K562 (cell line): ENCODE results near the gene LRRC25. TPM values are rescaled to one million over a fixed set of nuclear protein-coding genes. Genes with fewer than 3 reads are reported as not detected.
A peak's percentile ranks its signal among the peaks of the same experiment; 100 is the strongest.

Experiments used
- ATAC-seq: fragments of 200-7000 bp; cut with Tn5 transposase; 3 replicates; pipeline ENCODE4 v1.9.1; 2020; ENCODE audit warnings: moderate library complexity
- BruUV-seq: library from RNA; stranded (reverse); fragments of 400-500 nt; replicated peaks from 2 replicates; lab custom pipeline; 2021; lab: Mats Ljungman, UMichigan
- CTCF ChIA-PET: fragments of 300-600 bp; formaldehyde crosslinking; extraction: SDS; loops from one replicate; lab custom pipeline; 2021; ENCODE audit warnings: low intra/inter-chr PET ratio; lab: Yijun Ruan, JAX
- POLR2A ChIA-PET: fragments of 300-600, 350-650 bp; sonication (Branson Sonifier 250); formaldehyde crosslinking; extraction: SDS; loops from one replicate; lab custom pipeline; 2021; ENCODE audit warnings: antibody characterized with exemption, inconsistent platforms; lab: Yijun Ruan, JAX
- DNase-seq, 4 experiments: peaks; one replicate each; pipeline versions ENCODE4 v3.0.0 to v3.0.0-alpha.2; 2011 to 2018; ENCODE audit warnings: low spot score in 3 of 4, mixed read lengths in 3 of 4; ENCODE audit errors: extremely low read depth in 1 of 4
- FAIRE-seq: peaks from 2 replicates; lab custom pipeline; 2011; peaks lifted over from hg19 to GRCh38; lab: Jason Lieb, UNC
- H2AFZ ChIP-seq: 2 replicates; pipeline ENCODE4 v1.6.0; 2011; ENCODE audit warnings: low read depth, low read length, control low read depth, inconsistent platforms
- H3K27ac ChIP-seq: fragments of 200-600 bp; 3 replicates; pipeline ENCODE4 v1.8.0; 2011; ENCODE audit warnings: low read depth, mild to moderate bottlenecking, control low read depth, inconsistent platforms, low read length, moderate library complexity, mixed read lengths; ENCODE audit errors: extremely low read depth
- H3K27me3 ChIP-seq, 2 experiments: fragments of 300-600 bp in 1 of 2; 2 replicates in 1 of 2; 3 replicates in 1 of 2; pipeline versions ENCODE4 v1.6.0 to v1.8.0; 2011; ENCODE audit warnings: inconsistent platforms in 2 of 2, low read length in 2 of 2, mild to moderate bottlenecking in 1 of 2, mixed read lengths in 1 of 2, moderate library complexity in 1 of 2; ENCODE audit not compliant: control insufficient read depth in 2 of 2, insufficient read depth in 2 of 2
- H3K36me3 ChIP-seq: fragments of 300-600 bp; 3 replicates; pipeline ENCODE4 v1.8.0; 2011; ENCODE audit warnings: mild to moderate bottlenecking, low read length, inconsistent platforms; ENCODE audit not compliant: control insufficient read depth, insufficient read depth
- H3K4me1 ChIP-seq, 2 experiments: fragments of 200-600 bp in 1 of 2; replicated peaks in 1 of 2; 2 replicates in 1 of 2; 3 replicates in 1 of 2; pipeline versions ENCODE4 v1.5.1 to v1.8.0; 2011; ENCODE audit warnings: inconsistent platforms in 2 of 2, low read length in 2 of 2, mild to moderate bottlenecking in 1 of 2, mixed read lengths in 1 of 2, moderate library complexity in 1 of 2; ENCODE audit not compliant: control insufficient read depth in 2 of 2, insufficient read depth in 2 of 2
- H3K4me2 ChIP-seq: 2 replicates; pipeline ENCODE4 v1.6.1; 2011; ENCODE audit warnings: low read length, control low read depth, inconsistent platforms, mixed read lengths; ENCODE audit not compliant: insufficient read depth
- H3K4me3 ChIP-seq: fragments of 200-600 bp; sonication (generic), shearing (Covaris generic); 2 replicates; pipeline ENCODE4 v1.5.1; 2016; ENCODE audit warnings: control low read depth, inconsistent platforms
- H3K79me2 ChIP-seq: fragments of 200-600 bp; 3 replicates; pipeline ENCODE4 v1.8.0; 2011; ENCODE audit warnings: low read length, inconsistent platforms; ENCODE audit not compliant: control insufficient read depth, insufficient read depth
- H3K9ac ChIP-seq, 2 experiments: 2 replicates each; pipeline versions ENCODE4 v1.6.0 to v1.6.1; 2011; ENCODE audit warnings: low read depth in 2 of 2, low read length in 2 of 2, control low read depth in 1 of 2, inconsistent platforms in 1 of 2, mild to moderate bottlenecking in 1 of 2, mixed read lengths in 1 of 2; ENCODE audit not compliant: insufficient read depth in 1 of 2
- H3K9me1 ChIP-seq: one replicate; pipeline ENCODE4 v1.6.0; 2011; ENCODE audit warnings: inconsistent platforms, mild to moderate bottlenecking, low read length, moderate library complexity; ENCODE audit not compliant: control insufficient read depth, insufficient read depth
- H3K9me3 ChIP-seq: replicated peaks from 2 replicates; pipeline ENCODE4 v1.5.1; 2011; ENCODE audit warnings: low read depth, low read length, inconsistent platforms; ENCODE audit not compliant: control insufficient read depth, insufficient read depth
- H4K20me1 ChIP-seq: replicated peaks from 2 replicates; pipeline ENCODE4 v1.6.1; 2011; ENCODE audit warnings: low read length, inconsistent platforms, mixed read lengths; ENCODE audit not compliant: control insufficient read depth, insufficient read depth
- CREM ChIP-seq: IDR thresholded peaks from 2 replicates; pipeline ENCODE4 v1.6.1; 2014; ENCODE audit warnings: antibody characterized with exemption, low read depth
- ELF1 ChIP-seq: fragments of 200-800 bp; sonication (Bioruptor generic); IDR thresholded peaks from 2 replicates; pipeline ENCODE4 v1.6.1; 2016; ENCODE audit warnings: missing genetic modification characterization, missing compliant biosample characterization
- ETV1 ChIP-seq: fragments of 450-650 bp; conservative IDR thresholded peaks from 2 replicates; pipeline ENCODE4 v1.6.1; 2016; ENCODE audit warnings: missing genetic modification characterization, control low read depth, low read depth, missing compliant biosample characterization
- GTF2E2 ChIP-seq: fragments of 200-800 bp; sonication (Bioruptor generic); IDR thresholded peaks from 2 replicates; pipeline ENCODE4 v1.6.1; 2016; ENCODE audit warnings: missing genetic modification characterization, missing compliant biosample characterization
- NBN ChIP-seq: fragments of 450-650 bp; IDR thresholded peaks from 2 replicates; pipeline ENCODE4 v1.6.1; 2016; ENCODE audit warnings: low read depth, mild to moderate bottlenecking
- PRPF4 ChIP-seq: fragments of 200-400 bp; formaldehyde crosslinking; IDR thresholded peaks from one replicate; pipeline ENCODE4 v1.6.1; 2017; ENCODE audit warnings: low read length, low read depth, mild to moderate bottlenecking; ENCODE audit not compliant: insufficient read depth, poor library complexity, severe bottlenecking
- RREB1 ChIP-seq: fragments of 250-450 bp; sonication (Bioruptor Pico); IDR thresholded peaks from 2 replicates; pipeline ENCODE4 v1.4.0; 2020
- TCF7 ChIP-seq: sonication (generic); IDR thresholded peaks from 2 replicates; pipeline ENCODE4 v1.6.1; 2016; ENCODE audit warnings: antibody characterized with exemption, borderline replicate concordance
- TOE1 ChIP-seq, 2 experiments: fragments of 450-650 bp in 1 of 2; sonication (generic) in 1 of 2; formaldehyde crosslinking in 1 of 2; IDR thresholded peaks; 2 replicates each; pipeline versions ENCODE4 v1.7.1 to v1.8.0; 2016 to 2022; ENCODE audit warnings: borderline replicate concordance in 2 of 2, mild to moderate bottlenecking in 2 of 2, antibody characterized with exemption in 1 of 2, inconsistent platforms in 1 of 2, low read depth in 1 of 2, missing genetic modification reagents in 1 of 2, moderate library complexity in 1 of 2
- U2AF2 ChIP-seq: fragments of 200-400 bp; formaldehyde crosslinking; optimal IDR thresholded peaks from 2 replicates; pipeline ENCODE3; 2017; ENCODE audit warnings: low read depth, mild to moderate bottlenecking, low read length
- ZBTB7A ChIP-seq: IDR thresholded peaks from 2 replicates; pipeline ENCODE4 v1.6.1; 2011; ENCODE audit warnings: low read depth, mild to moderate bottlenecking, low read length, moderate library complexity, borderline replicate concordance; ENCODE audit not compliant: control insufficient read depth
- ZC3H4 ChIP-seq: sonication (generic); formaldehyde crosslinking; IDR thresholded peaks from 2 replicates; pipeline ENCODE4 v1.9.0; 2021; ENCODE audit warnings: missing genetic modification reagents, borderline replicate concordance
- ZFP36 ChIP-seq: fragments of 150-350 bp; IDR thresholded peaks from 2 replicates; pipeline ENCODE4 v1.6.1; 2018; ENCODE audit warnings: low read length, low read depth; ENCODE audit not compliant: partially characterized antibody
- ZNF384 ChIP-seq: IDR thresholded peaks from 2 replicates; pipeline ENCODE4 v1.6.1; 2012; ENCODE audit warnings: low read depth, low read length, improper control_type of control experiment
- ZNF764 ChIP-seq: fragments of 250-450 bp; sonication (Bioruptor Pico); IDR thresholded peaks from 2 replicates; pipeline ENCODE4 v1.4.0; 2020; ENCODE audit warnings: low read depth, mild to moderate bottlenecking, moderate library complexity
- ZNF785 ChIP-seq: fragments of 250-450 bp; sonication (Bioruptor Pico); IDR thresholded peaks from 2 replicates; pipeline ENCODE4 v1.4.0; 2020; ENCODE audit warnings: mild to moderate bottlenecking
- WGBS: fragments of 100-300 bp; shearing (Covaris generic); methylation state at CpG from one replicate; pipeline ENCODE4 v1.1.6; 2016; ENCODE audit warnings: low coverage, mixed read lengths; ENCODE audit not compliant: insufficient coverage; ENCODE audit errors: missing lambda C conversion rate; 5-methylcytosine and 5-hydroxymethylcytosine counted together
- in situ Hi-C: fragments of 300-500 bp; cut with MboI; formaldehyde crosslinking; loops from 4 replicates; pipeline ENCODE4 v1.15.0; 2018; ENCODE audit warnings: inconsistent platforms, mixed read lengths
- intact Hi-C: fragments of 100-400 bp; cut with micrococcal nuclease; formaldehyde crosslinking; loops from 2 replicates; pipeline ENCODE4 v1.14.2; 2022
- polyA plus RNA-seq, 8 experiments: library from polyadenylated mRNA; depleted of rRNA in 4 of 8; stranded (reverse) in 5 of 8; unstranded in 3 of 8; fragments of >200 nt; fragmentation: Nextera tagmentation in 2 of 8; fragmentation: Illumina TruSeq in 1 of 8; extraction: Ambion mirVana in 2 of 8; extraction: Trizol in 1 of 8; gene quantifications; 2 replicates each; pipeline versions ENCODE4 v1.2.1 to v1.2.3, GENCODE V29; 2011 to 2014; ENCODE audit warnings: inconsistent platforms in 1 of 8, missing spikeins in 1 of 8
- total RNA-seq, 7 experiments: library from RNA; depleted of rRNA in 6 of 7; stranded (reverse); fragments of >200 nt in 6 of 7; fragmentation: Illumina TruSeq in 2 of 7; extraction: Trizol in 2 of 7; gene quantifications; 2 replicates each; pipeline versions ENCODE4 v1.2.1 to v1.2.3, GENCODE V29; 2011 to 2021; ENCODE audit warnings: low replicate concordance in 1 of 7

Gene LRRC25
- total and polyA plus RNA-seq, 9 of the 15 experiments (the other 6 are each of a cell fraction or from before 2014, with no cell fraction given) = 0.07 to 0.36 (median 0.10) TPM; not detected in 3

GRCh38 chr19:18385359-18385674 is 12.1 kb downstream of the LRRC25 start:
- POLR2A ChIA-PET = interaction anchor here (0.6 to 8.1 kb wide), 35 partner anchors 10 to 287 kb away, joined by 3 to 244 read pairs (median 6); partner anchors contain the start of genes IQCN, JUND, LRRC25 and LSM4
- Histone ChIP-seq H3K79me2 (peaks cover 32% of the 10 kb centered on the region), H3K4me3 (no peak overlapping the region), H3K4me2 (peak overlapping the region; percentile 67), H3K9ac (peak overlapping the region; percentile 90 to 94; a peak in 3 of 4 replicates), H3K9me3 (no peaks in the 10 kb centered on the region), H3K27me3 (no peaks in the 10 kb centered on the region), H3K27ac (peak overlapping the region; percentile 84), H2AFZ (peak overlapping the region; percentile 78), H3K4me1 (peaks cover 28 to 50% of the 10 kb centered on the region in 2 experiments), H3K9me1 (no peaks in the 10 kb centered on the region), H4K20me1 (peaks cover 19% of the 10 kb centered on the region), H3K36me3 (peaks cover 32% of the 10 kb centered on the region; the same call in 2 of the 3 replicates)
- no peak for DNase-seq
- WGBS = 28% methylated on average over 3 of the region's 3 CpGs
- no peak for ATAC-seq
- no peak for FAIRE-seq
- intact Hi-C loops = loop anchor here (5.0 kb wide), 1 partner anchor 38 kb away; no protein-coding TSS in a partner anchor
- BruUV-seq = TSS peak; percentile 51
- in situ Hi-C loops = no loop called here
- CTCF ChIA-PET = no interaction called here
- TF ChIP-seq PRPF4 (no peak), ELF1 (tag) (no peak), U2AF2 (no peak), ZC3H4 (CRISPR knock-in tag) (no peak), ZNF785 (CRISPR knock-in tag) (no peak), RREB1 (CRISPR knock-in tag) (no peak), ETV1 (tag) (0 out of 2 replicates have a peak, but pooled peaks have one; percentile 20), ZFP36 (peak; percentile 45), ZNF384 (no peak), GTF2E2 (no peak; the same call in 1 of the 2 replicates), NBN (no peak), CREM (0 out of 2 replicates have a peak, but pooled peaks have one; percentile 2), TOE1 (IDR thresholded peaks at IDR 0.05; ENCODE audit: borderline replicate concordance) (no peak), TOE1 (CRISPR knock-in tag; IDR thresholded peaks at IDR 0.05; ENCODE audit: borderline replicate concordance, low read depth) (no peak), ZBTB7A (no peak), ZNF764 (CRISPR knock-in tag) (no peak), TCF7 (no peak)
